Urinary bladder (tissue), 4 donors: ENCODE measurements around the gene ATL3. TPM values are rescaled to one million over a fixed set of nuclear protein-coding genes. Genes with fewer than 3 reads are reported as not detected.
"Not testable (repeated sequence)": the region's sequence is repeated elsewhere in the genome, so short reads cannot be mapped to it uniquely, and the experiment has no call there.

Experiments
- DNase-seq: peaks from one replicate; pipeline ENCODE4 v3.0.0-alpha.2; 2015; ENCODE audit errors: extremely low spot score
- H3K27ac ChIP-seq: one replicate; pipeline ENCODE4 v1.5.1; 2013; ENCODE audit warnings: low read depth, mild to moderate bottlenecking, moderate library complexity
- H3K36me3 ChIP-seq: one replicate; pipeline ENCODE4 v1.6.1; 2013; ENCODE audit warnings: mild to moderate bottlenecking, moderate library complexity; ENCODE audit not compliant: insufficient read depth
- H3K4me1 ChIP-seq: one replicate; pipeline ENCODE4 v1.6.1; 2013; ENCODE audit warnings: mild to moderate bottlenecking, moderate library complexity; ENCODE audit not compliant: insufficient read depth
- H3K4me3 ChIP-seq: one replicate; pipeline ENCODE4 v1.5.1; 2013; ENCODE audit warnings: low read depth, low read length
- WGBS: extraction: QIAGEN DNeasy Blood & Tissue Kit; methylation state at CpG from one replicate; pipeline ENCODE4 v1.1.7; 2013; 5-methylcytosine and 5-hydroxymethylcytosine counted together
- polyA plus RNA-seq: library from polyadenylated mRNA; stranded (reverse); fragments of 200-250 nt; gene quantifications from one replicate; pipeline ENCODE4 v1.2.3, GENCODE V29; 2013
- total RNA-seq: library from RNA; depleted of rRNA; stranded (reverse); fragments of >200 nt; gene quantifications from one replicate; pipeline ENCODE4 v1.2.3, GENCODE V29; 2014
- donor health status: healthy with polysubstance abuse.
- donor health status: healthy.

ATL3 gene
- total and polyA plus RNA-seq, 2 donors: 34.7 to 145 TPM

DNA sequence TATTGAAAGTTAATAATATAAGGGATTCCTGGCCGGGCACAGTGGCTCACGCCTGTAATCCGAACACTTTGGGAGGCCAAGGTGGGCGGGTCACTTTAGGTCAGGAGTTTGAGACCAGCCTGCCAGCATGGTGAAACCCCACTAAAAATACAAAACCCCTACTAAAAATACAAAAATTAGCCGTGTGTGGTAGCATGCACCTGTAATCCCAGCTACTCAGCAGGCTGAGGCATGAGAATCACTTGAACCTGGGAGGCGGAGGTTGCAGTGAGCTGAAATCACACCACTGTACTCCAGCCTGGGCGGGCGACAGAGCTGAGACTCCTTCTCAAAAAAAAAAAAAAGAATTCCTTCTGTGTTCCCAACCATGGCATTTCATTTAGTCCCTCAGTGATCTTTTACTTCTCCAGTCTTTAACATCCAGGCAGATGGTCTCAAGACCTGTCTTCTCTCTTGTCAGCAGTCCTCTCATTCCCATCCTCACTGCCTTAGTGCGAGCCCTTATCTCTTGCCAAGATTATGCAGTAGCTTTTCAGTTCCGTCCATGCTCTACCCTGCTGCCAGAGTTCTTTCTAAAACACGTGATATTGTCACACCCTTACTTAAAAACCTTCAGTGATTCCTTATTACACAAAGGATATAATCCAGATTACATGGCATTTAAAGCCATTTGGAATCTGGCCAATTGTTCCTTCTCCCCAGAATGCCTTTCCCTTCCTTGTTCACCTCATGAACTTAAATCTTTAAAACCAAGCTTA lies 28.0 kb upstream of the ATL3 start:
- no peak overlapping the region for H3K4me3 ChIP-seq
- no peaks in the 10 kb centered on the region for H3K4me1 ChIP-seq
- no peak for DNase-seq
- WGBS: 61% methylated on average over 11 of the region's 11 CpGs
- no peak overlapping the region for H3K27ac ChIP-seq
- H3K36me3 ChIP-seq: no peaks in the 10 kb centered on the region

DNA sequence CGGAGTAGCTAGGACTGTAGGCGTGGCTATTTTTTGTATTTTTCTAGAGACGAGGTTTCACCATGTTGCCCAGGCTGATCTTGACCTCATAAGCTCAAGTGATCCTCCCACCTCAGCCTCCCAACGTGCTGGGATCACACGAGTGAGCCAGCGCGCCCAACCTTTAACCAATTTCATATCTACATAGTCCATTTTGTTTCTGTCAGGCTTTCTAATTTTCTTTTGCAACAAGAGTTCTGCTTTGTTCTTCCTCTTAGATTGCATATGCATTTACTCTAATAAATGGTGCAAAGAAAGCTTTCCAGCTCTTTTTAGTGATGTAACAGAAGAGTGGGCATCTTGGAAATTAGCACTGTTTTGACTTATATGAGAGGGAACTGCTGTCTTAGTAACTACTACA lies 23.4 kb upstream of the ATL3 start:
- WGBS: 93% methylated on average over 7 of the region's 7 CpGs
- no peak for DNase-seq
- no peaks in the 10 kb centered on the region for H3K4me1 ChIP-seq

DNA sequence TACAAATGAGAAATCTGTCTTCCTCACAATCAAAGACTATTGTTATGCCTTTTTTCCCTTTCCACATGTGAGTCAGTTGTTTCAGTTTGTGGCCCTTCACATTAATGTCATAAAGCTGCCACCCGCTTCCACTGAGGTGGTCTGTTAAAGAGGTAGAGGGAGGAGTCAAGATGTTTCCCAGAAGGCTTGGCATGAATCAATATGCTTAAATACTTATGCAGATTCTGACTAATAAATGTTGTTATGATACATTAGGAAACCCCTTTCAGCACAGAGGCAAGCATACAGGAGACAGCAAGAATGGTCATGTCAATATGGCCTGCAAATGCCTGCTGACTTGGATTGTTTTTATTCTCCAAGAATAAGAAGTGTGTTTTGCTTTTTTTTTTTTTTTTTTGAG lies 16.7 kb upstream of the ATL3 start:
- no peak overlapping the region for H3K4me3 ChIP-seq
- H3K27ac ChIP-seq: no peak overlapping the region
- no peak for DNase-seq
- no peaks in the 10 kb centered on the region for H3K36me3 ChIP-seq
- H3K4me1 ChIP-seq: no peaks in the 10 kb centered on the region
- 95% methylated on average over 1 of the region's 1 CpG for WGBS

More for the DNA sequence above, 23.4 kb upstream of the ATL3 start:
- Histone ChIP-seq H3K4me3 (no peak overlapping the region), H3K27ac (no peak overlapping the region), H3K36me3 (no peaks in the 10 kb centered on the region)

DNA sequence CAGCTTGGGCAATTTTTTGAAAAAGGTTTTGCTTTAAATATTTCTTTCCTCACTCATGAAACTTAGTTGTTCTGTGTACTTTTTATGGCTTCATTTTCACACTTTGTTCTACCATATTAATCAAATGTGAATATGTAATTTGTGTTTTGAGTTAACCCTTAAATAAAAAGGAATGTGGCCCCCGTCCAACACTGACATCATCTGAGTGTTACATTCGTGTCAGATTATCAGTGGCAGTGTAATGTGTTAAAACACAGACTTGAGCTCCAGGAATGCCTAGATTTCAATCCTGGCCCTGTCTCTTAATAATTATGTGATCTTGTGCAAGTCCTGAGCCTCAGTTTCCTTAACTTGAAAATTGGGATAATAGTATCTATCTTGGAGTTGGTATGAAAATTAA lies 15.8 kb upstream of the ATL3 start:
- H3K27ac ChIP-seq: no peak overlapping the region
- H3K36me3 ChIP-seq: no peaks in the 10 kb centered on the region
- H3K4me1 ChIP-seq: no peaks in the 10 kb centered on the region
- H3K4me3 ChIP-seq: no peak overlapping the region
- DNase-seq: no peak
- 45% methylated on average over 2 of the region's 2 CpGs for WGBS

DNA sequence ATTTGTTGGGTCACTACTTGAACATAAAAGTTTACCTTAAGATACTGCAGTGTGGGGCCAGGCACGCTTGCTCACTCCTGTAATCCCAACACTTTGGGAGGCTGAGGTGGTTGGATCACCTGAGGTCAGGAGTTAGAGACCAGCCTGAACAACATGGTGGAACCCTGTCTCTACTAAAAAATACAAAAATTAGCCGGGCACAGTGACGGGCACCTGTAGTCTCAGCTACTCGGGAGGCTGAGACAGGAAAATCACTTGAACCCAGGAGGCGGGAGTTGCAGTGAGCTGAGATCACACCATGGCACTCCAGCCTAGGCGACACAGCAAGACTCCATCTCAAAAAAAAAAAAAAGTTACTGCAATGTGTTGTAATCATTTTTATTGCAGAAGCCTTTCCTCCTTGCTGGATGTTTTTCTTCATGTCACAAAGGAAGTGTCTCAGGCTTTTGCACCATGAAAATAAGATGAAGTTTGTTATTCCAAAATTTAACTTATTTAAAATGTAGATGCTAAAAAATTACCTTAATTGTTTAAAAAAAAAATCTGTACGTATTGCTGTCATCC lies 14.1 kb upstream of the ATL3 start:
- H3K4me3 ChIP-seq, H3K4me1 ChIP-seq, H3K27ac ChIP-seq: not testable (repeated sequence)

DNA sequence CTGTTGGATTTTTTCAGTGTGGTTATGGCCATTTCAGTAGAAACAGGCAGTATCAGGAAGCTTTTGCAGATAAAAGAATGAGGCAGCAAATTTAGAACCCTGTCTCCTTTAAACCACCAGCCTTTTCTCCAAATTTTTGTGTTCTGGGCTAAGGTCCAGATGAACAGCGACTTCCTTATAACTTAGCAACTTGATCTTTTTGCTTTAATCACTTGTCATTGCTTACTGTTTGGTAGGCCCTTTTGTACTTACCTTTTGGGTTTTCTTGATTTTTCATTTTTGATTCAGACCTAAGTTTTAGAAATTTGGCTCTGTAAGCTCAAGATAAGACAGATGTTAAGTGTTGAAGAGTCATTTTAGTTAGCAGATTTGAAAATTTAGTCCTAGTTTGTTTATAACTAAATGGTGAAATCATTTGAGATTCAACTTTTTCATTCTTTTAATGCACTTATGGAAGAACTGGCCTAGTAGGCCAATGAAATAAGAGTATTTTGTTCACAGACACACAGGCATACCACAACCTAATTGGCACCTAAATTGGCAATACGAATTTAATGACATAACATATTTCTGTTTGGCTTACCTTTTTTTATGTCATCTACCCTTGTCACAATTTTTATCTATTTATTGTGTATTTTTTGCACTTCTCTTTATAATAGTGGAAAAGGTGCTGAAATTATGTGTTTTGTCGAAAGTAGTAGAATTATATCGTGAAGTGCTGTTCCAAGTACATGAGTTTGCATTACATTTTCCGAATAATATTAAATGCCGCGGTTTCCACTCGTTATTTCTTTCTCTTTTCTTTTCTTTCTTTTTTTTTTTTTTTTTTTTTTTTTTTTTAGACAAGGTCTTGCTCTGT lies 12.2 kb upstream of the ATL3 start:
- Histone ChIP-seq H3K36me3 (no peaks in the 10 kb centered on the region), H3K4me1 (no peaks in the 10 kb centered on the region), H3K4me3 (no peak overlapping the region), H3K27ac (no peak overlapping the region)
- WGBS: 79% methylated on average over 8 of the region's 8 CpGs
- no peak for DNase-seq

More for the DNA sequence above, 14.1 kb upstream of the ATL3 start:
- H3K36me3 ChIP-seq, DNase-seq: not testable (repeated sequence)
- 88% methylated on average over 7 of the region's 7 CpGs for WGBS

DNA sequence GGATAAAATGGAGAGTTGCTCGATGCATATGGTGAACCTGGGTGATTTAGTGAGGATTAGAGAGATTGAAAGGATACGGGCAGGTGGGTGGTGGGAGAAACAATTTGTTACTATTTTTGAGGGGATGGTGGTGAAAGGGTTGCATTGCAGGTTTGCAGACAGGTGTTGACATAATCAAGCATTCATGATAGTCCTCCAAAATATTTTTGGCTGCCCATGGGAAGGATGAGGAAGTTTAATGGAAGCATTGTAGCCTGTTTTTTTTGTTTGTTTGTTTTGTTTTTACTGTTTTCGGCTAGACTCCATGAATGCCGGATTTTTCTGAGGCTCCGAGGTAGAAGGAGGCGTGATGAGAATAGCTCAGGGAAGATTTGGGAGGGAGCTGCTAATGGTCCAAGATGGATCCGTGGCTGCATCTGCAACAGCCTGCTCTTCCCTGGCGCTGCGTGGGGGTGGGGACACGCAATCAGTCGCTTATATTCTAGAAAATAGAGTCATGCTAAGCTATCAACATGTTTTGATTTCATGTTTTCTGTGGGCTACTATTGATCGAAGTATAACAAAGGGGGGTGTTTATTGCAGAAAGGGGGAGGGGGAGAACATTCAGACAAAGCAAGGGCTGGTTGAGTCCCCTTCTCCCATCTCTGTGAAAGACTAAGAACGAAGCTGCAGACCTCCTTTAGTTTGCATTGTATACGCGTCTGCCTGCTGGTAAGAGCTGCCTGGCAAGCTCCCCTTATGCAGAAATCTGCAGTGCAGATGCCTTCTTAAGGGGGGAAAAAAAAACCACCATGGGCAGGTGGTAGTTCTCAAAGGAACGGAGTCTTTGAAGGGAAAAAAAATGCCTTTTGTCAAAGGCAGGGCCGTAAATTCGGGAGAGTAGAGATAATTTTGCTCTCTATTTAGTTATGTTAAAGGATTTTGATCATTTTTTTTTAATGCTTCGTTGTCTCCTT lies 11.2 kb upstream of the ATL3 start:
- Histone ChIP-seq H3K4me1 (no peaks in the 10 kb centered on the region), H3K36me3 (no peaks in the 10 kb centered on the region), H3K4me3 (peak overlapping the region; percentile 71), H3K27ac (no peak overlapping the region)
- no peak for DNase-seq
- WGBS: 4% methylated on average over 19 of the region's 19 CpGs

DNA sequence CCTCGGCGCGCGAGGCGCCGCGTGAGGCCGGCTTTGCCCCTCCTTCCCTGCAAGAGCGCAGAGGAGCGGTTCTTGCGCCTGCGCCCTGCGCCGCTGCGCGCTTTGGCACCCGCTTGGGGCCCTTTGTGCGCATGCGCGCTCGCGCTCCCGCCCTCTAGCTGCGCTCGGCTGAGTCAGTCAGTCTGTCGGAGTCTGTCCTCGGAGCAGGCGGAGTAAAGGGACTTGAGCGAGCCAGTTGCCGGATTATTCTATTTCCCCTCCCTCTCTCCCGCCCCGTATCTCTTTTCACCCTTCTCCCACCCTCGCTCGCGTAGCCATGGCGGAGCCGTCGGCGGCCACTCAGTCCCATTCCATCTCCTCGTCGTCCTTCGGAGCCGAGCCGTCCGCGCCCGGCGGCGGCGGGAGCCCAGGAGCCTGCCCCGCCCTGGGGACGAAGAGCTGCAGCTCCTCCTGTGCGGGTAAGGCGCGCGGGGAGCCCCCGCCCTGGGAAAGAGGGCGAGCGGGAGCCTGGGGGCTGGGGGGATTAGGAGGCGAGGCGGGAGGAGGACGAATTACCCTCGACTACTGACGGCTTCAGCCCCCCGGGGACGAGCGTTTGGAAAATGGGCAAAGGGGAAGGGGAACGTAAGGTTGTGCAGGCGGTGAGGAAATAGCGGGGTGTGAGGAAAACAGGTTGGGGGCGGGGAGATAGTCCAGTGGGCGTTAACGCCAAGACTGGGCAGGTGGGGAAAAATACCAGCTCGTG lies 10.3 kb upstream of the ATL3 start, which contains the start of gene RTN3:
RTN3 (plus strand) TSS at position 180 of the 745 bp plus-strand sequence; CDS start at position 317, 137 bp downstream.
- peak; percentile 87 for DNase-seq
- H3K36me3 ChIP-seq: no peaks in the 10 kb centered on the region
- peak within 1 kb of the TSS; percentile 93 for H3K27ac ChIP-seq
- under 1% methylated on average over 74 of the region's 74 CpGs for WGBS
- H3K4me1 ChIP-seq: no peaks in the 10 kb centered on the region
- H3K4me3 ChIP-seq: peak within 1 kb of the TSS; percentile 71

DNA sequence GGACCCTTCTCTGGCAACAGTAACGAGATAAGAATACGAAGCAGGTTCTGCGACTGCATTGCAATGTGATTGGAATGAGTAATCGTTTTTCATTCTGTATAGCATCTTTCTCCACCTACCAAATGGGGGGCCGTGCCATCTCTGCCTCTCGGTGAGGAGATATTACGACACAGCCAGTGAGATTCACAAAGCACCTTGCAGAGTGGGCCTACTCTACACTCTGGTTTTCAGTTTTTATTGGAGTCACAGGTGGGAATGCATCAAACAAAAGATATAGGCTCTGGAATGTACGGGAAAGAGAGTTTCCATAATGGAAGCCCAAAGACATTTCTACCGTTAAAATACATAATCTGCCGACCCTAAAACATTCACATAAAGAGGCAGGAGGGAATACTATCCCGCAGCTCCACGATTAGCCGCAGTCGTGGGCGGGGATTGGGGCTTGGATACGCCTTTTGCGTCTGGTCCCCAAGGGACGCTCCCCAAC lies 9.7 kb upstream of the ATL3 start:
- Histone ChIP-seq H3K4me1 (no peaks in the 10 kb centered on the region), H3K36me3 (no peaks in the 10 kb centered on the region), H3K4me3 (peak overlapping the region; percentile 21), H3K27ac (peak overlapping the region; percentile 60)
- 4% methylated on average over 18 of the region's 18 CpGs for WGBS
- no peak for DNase-seq

DNA sequence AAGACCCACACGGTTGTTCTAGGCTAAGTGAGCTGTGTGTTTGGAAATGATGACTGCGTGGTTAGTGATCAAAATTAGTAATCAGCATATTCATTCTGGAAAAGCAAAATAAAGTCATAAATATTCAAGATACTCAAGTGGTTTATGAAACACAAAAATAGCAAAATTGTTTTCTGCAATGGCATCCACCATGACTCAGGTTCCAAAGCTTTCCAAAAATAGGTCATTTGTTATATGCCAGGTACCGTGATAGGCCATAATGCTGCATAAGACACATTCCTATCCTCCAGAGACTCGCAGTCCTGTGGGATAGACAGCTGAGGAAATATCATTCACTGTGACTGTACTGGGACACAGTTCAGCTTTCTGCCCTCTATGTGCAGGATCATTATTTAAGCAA lies 2.4 kb upstream of the ATL3 start:
- Histone ChIP-seq H3K36me3 (no peaks in the 10 kb centered on the region), H3K4me1 (no peaks in the 10 kb centered on the region), H3K27ac (no peak overlapping the region), H3K4me3 (no peak overlapping the region)
- WGBS: 67% methylated on average over 4 of the region's 4 CpGs
- no peak for DNase-seq

DNA sequence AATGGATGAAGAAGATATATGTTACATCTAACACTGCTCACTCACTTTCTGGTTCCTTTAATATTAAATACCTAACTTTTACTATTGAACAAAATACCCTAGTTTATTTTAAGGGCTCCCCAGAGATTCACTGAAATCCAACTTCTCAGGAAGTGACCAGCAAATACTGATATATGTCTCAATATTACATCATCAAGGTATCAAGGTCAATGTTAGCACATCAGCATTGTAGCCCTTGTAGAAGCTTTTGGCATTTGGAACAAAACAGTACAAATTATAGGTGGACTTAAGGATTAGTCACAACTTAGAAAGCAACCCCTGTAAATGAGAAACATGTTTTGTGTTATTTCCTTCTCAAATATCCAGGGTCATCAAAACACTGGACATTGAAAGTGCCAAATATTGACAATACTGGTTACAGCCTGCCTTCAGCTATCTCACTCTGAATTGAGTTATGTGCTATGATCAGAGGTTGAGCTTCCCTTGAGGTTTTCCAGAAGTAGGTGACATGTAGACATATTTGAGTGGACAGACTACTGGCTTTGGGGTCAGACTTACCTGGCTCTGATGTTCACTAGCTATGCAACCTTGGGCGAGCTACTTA lies 1.9 kb upstream of the ATL3 start:
- 94% methylated on average over 1 of the region's 1 CpG for WGBS
- no peaks in the 10 kb centered on the region for H3K36me3 ChIP-seq
- H3K4me1 ChIP-seq: no peaks in the 10 kb centered on the region
- no peak for DNase-seq
- H3K4me3 ChIP-seq: no peak overlapping the region
- no peak overlapping the region for H3K27ac ChIP-seq

DNA sequence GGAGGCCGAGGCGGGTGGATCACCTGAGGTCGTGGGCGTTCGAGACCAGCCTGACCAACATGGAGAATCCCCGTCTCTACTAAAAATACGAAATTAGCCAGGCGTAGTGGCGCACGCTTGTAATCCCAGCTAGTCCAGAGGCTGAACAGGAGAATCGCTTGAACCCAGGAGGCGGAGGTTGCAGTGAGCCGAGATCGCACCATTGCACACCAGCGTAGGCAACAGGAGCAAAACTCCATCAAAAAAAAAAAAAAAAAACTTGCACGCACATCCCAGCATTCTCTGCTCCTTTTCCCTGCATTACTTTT lies 934 bp upstream of the ATL3 start:
- DNase-seq: no peak
- 99% methylated on average over 16 of the region's 16 CpGs for WGBS
- H3K4me3 ChIP-seq: no peak overlapping the region

More for the DNA sequence above, 934 bp upstream of the ATL3 start:
- Histone ChIP-seq H3K4me1 (no peaks in the 10 kb centered on the region), H3K27ac (no peak overlapping the region), H3K36me3 (no peaks in the 10 kb centered on the region)
